AG04449 (cell line): Measurements from ENCODE around the gene CLCN7.

Experiments
- CTCF ChIA-PET: fragments of 350-600 bp; formaldehyde crosslinking; extraction: SDS; loops from one replicate; lab custom pipeline; 2021; ENCODE audit warnings: antibody characterized with exemption; lab: Yijun Ruan, JAX
- POLR2A ChIA-PET: fragments of 400-600, 350-600 bp; formaldehyde crosslinking; extraction: SDS; loops from one replicate; lab custom pipeline; 2020; ENCODE audit warnings: antibody characterized with exemption, inconsistent platforms; lab: Yijun Ruan, JAX
- DNase-seq: peaks from one replicate; pipeline ENCODE4 v3.0.0-alpha.2; 2010; ENCODE audit warnings: low read depth, low spot score
- H3K4me3 ChIP-seq: 2 replicates; pipeline ENCODE4 v1.5.1; 2011; ENCODE audit warnings: low read depth, mild to moderate bottlenecking, control low read depth, low read length
- CTCF ChIP-seq: IDR thresholded peaks from one replicate; pipeline ENCODE4 v1.5.1; 2011; ENCODE audit warnings: mild to moderate bottlenecking, moderate library complexity, low read length, control low read depth, inconsistent platforms; ENCODE audit not compliant: insufficient read depth; ENCODE audit errors: missing control alignments

The CLCN7 gene

GRCh38 chr16:1458977-1459341 is 15.9 kb downstream of the CLCN7 start:
- TF ChIP-seq CTCF: no peak
- H3K4me3 ChIP-seq: no peak overlapping the region
- CTCF ChIA-PET: no interaction called here
- POLR2A ChIA-PET: interaction anchor here (1.0 kb wide), 1 partner anchor 12 kb away, joined by 3 read pairs; no protein-coding TSS in a partner anchor
- DNase-seq: no peak

GRCh38 chr16:1458336-1458976 is 16.4 kb downstream of the CLCN7 start:
- CTCF ChIA-PET: no interaction called here
- no peak overlapping the region for H3K4me3 ChIP-seq
- no peak for TF ChIP-seq CTCF

GRCh38 chr16:1457489-1458245 is 17.2 kb downstream of the CLCN7 start:
- no peak overlapping the region for H3K4me3 ChIP-seq
- ChIA-PET POLR2A (no interaction called here), CTCF (no interaction called here)
- no peak for TF ChIP-seq CTCF
- no peak for DNase-seq

More at GRCh38 chr16:1458336-1458976, 16.4 kb downstream of the CLCN7 start:
- POLR2A ChIA-PET: interaction anchor here (1.0 kb wide), 1 partner anchor 12 kb away, joined by 3 read pairs; no protein-coding TSS in a partner anchor
- no peak for DNase-seq

- POLR2A ChIA-PET: no interaction called here
- no peak for DNase-seq
- CTCF ChIA-PET: no interaction called here
- H3K4me3 ChIP-seq: no peak overlapping the region
- TF ChIP-seq CTCF: no peak
Observed at GRCh38 chr16:1456951-1457350, 17.9 kb downstream of the CLCN7 start.

GRCh38 chr16:1455190-1456171 is 19.3 kb downstream of the CLCN7 start:
- ChIA-PET CTCF (no interaction called here), POLR2A (no interaction called here)
- no peak overlapping the region for H3K4me3 ChIP-seq
- TF ChIP-seq CTCF: no peak
- no peak for DNase-seq

- CTCF ChIA-PET: no interaction called here
- no peak overlapping the region for H3K4me3 ChIP-seq
- TF ChIP-seq CTCF: no peak
- POLR2A ChIA-PET: no interaction called here
- no peak for DNase-seq
Observed at GRCh38 chr16:1454561-1454960, 20.3 kb downstream of the CLCN7 start.
